Right ventricle myocardium inferior (tissue), 1 donor: ENCODE measurements around the gene LAD1. TPM values are rescaled to one million over a fixed set of nuclear protein-coding genes. Genes with fewer than 3 reads are reported as not detected.

Source experiments
- ATAC-seq: fragments of 200-7000 bp; cut with Tn5 transposase; one replicate; pipeline ENCODE4 v1.9.1; 2020; ENCODE audit warnings: mild to moderate bottlenecking, moderate library complexity
- DNase-seq: peaks from one replicate; pipeline ENCODE4 v3.0.0; 2021; ENCODE audit errors: missing footprints
- intact Hi-C: fragments of 100-400 bp; cut with DNase I; formaldehyde crosslinking; loops from one replicate; pipeline ENCODE4 v1.11.0; 2022
- long read RNA-seq: library from polyadenylated mRNA; unstranded; transcript quantifications from one replicate; pipeline ENCODE4 v2.0.0, GENCODE V29; 2021
- total RNA-seq: library from RNA; stranded (reverse); fragmentation: NEBNext Ultra II Directional; extraction: Animal tissue kit (Norgen Biotek cat#: 25700); gene quantifications from one replicate; pipeline ENCODE4 v1.2.1, GENCODE V29; 2021
- donor health status: DM: no; HTN: yes; CAD: no; lungs with severe emphysema.

The LAD1 gene, protein sequence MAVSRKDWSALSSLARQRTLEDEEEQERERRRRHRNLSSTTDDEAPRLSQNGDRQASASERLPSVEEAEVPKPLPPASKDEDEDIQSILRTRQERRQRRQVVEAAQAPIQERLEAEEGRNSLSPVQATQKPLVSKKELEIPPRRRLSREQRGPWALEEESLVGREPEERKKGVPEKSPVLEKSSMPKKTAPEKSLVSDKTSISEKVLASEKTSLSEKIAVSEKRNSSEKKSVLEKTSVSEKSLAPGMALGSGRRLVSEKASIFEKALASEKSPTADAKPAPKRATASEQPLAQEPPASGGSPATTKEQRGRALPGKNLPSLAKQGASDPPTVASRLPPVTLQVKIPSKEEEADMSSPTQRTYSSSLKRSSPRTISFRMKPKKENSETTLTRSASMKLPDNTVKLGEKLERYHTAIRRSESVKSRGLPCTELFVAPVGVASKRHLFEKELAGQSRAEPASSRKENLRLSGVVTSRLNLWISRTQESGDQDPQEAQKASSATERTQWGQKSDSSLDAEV
- total RNA-seq = 2.4 TPM
- long read RNA-seq, partial matches to known transcripts = 0 of 1 reads
- long read RNA-seq, other reads (novel, unspliced or antisense) = 1 of 1 reads

DNA sequence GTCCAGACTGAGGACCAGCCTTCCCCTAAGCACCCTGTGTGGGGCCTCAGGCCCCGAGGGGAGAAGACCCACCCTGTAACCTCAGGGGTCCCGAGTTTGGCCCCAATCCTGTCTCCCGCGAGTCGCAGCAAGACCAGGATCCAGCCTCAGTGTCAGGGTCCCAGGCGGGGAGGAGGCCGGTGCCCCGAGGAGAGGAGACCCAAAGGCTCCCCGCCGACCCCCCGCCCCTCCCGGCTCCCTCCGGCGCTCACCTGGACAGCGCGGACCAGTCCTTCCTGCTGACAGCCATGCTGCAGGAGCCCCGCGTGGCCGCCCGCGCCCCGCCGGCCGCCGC, at the start of gene LAD1:
TSS of gene LAD1 (minus strand) at position 307 of the 334 bp plus-strand sequence. CDS start at position 289, 18 bp downstream.
- intact Hi-C loops = no loop called here
- DNase-seq (no peak), ATAC-seq (no peak)

DNA sequence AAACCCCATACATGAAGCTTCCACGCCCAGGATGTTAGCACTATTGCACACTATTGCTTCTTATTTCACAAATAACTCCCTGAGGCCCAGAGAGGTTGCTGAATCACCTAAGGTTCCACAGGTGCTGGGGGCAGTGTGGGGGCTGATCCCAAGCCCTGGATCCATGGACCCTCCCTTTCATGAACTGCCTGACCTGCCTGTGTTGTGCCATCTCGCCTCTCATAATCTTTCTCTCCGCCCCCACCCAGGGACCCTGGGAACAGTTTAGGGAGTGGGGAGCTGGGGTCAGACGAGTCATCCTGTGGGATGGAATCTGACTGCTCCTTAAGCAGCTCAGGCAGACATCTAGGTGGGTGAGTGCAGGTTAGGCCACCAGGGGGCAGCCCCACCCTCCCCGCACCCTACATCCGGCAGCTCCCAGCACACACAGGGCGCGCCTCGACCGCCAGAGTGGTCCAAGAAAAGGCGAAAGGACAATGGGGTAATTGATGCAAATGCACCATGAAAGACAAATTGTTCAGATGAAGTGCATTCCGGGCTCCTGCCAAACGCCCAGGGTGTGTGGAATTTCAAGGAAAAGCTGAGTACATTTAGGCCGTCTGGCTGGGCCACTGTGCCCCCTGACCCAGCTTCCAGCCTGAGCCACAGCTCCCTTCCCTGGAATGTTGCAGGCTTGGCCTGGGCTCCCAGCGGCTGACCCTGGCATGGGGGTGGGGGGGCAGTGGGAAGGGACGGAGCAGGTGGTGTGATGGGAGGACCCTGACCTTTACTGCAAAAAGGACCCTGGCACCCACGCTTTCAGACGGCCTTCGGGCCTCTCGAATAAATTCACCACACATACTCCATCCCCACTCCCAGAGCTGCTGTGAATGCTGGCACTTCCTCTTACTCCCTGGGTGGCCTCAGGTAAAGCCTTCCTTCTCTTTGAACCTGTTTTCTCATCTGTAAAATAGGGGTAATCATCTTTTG, 49.1 kb upstream of the LAD1 start:
- DNase-seq (peak; percentile 86), ATAC-seq (peak; percentile 91)
- intact Hi-C loops = loop anchor here (1.0 to 2.0 kb wide), 3 partner anchors 21 to 65 kb away; partner anchors contain the start of gene PHLDA3

DNA sequence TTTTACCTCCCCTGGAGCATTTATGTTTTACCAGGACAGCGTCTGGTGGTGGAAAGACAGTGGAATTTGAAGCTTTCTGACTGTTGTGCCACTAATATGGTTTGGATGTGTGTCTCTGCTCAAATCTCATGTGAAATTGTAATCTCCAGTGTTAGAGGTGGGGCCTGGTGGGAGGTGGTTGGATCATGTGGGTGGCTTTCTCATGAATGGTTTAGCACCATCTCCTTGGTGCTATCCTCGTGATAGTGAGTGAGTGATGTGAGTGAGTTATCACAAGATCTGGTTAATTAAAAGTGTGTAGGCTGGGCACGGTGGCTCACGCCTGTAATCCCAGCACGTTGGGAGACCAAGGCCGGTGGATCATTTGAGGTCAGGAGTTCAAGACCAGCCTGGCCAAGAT, 46.2 kb upstream of the LAD1 start:
- DNase-seq (no peak), ATAC-seq (no peak)
- intact Hi-C loops = no loop called here

DNA sequence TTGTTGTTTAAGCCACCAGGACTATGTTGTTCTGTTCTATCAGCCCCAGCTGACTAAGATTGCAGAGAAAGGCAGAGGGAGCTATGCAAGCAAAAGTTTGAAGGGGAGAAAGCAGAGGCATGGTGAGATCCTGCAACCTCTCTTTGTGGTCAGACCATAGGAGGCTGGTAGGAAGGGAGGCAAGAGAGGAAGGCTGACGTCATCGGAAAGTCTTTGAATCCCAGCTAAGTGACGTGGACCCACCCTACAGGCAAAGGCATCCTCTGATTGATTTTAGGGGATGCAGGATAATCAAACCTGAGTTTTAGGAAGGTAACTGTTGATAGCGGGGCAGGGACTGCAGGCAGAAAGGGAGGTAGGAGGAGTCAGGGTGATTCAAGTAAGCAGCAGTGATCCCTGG, 45.7 kb upstream of the LAD1 start:
- ATAC-seq (no peak), DNase-seq (no peak)
- intact Hi-C loops = no loop called here

DNA sequence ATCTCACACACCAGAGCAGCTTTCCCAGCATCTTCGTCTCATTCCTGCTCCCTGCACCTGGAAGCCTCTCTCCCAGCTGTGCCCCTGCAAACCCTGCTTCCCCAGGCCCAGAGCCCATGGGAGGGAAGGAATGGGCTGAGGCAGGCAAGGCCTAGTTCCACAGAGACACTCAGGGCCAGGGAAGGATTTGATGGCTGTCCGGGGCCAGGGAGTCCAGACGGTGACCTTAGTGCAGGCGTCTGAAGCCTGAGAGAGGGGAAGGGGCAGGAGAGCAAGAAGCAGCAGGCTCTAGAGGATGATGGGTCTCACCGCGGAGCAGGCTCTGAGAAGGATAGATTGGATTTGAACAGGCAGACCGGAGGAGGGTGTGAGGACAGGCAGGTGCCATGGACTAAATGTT, 44.6 kb upstream of the LAD1 start:
- intact Hi-C loops = no loop called here
- DNase-seq (no peak), ATAC-seq (no peak)

DNA sequence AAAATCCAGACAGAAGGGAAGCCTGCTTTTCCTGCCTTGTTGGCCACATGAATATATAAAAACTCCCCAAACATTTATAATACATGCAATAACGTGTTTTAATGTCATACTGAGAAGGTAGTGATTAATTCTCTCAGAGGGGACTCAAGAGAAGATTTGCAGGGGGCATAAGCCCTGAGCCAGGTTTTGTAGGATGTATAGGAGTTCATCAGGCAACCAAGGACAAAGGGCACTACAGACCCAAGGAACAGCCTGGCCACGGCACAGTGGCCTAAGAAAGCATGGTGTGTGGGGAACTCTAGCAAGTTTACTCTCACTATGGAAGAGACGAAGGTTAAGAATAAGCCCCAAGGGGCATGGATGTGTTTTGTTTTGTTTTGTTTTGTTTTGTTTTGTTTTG, 37.8 kb upstream of the LAD1 start:
- ATAC-seq = no peak
- DNase-seq = no peak
- intact Hi-C loops = no loop called here

DNA sequence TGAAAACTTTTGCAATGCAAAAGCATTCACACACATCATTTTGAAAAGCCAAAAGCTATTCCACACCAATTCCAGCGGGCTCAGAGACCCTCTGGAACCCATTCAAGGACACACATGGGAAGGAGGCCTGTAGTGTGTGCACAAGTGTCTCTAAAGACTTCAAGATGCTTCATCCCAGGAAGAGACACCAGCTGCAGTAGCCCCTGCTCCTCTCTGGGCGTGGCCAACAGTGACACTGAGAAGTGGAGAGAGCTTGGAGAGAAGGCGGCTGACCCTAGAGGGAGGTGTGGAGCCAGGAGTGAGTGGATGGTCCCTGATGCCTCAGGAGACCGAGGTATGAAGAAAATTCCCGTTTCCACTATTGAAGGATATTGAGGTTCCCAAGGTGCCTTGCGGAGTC, 37.3 kb upstream of the LAD1 start:
- DNase-seq = no peak
- intact Hi-C loops = no loop called here
- no peak for ATAC-seq

DNA sequence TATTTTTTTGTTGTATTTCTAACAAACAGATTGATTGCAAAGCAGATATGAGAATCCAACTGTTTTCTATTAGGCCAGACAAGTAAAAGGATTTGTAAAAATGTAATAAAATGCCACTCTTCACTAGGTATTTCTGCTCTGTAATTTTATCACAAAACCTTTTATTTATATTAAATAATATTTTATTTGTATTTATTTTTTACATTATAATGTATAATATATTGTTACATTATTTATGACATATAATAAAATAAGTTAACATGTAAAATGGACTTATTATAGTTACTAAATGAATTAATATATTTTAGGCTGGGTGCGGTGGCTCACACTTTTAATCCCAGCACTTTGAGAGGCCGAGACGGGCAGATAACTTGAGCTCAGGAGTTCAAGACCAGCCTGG, 35.1 kb upstream of the LAD1 start:
- DNase-seq (no peak), ATAC-seq (no peak)
- intact Hi-C loops = loop anchor here (2.0 kb wide), 1 partner anchor 49 kb away; no protein-coding TSS in a partner anchor

DNA sequence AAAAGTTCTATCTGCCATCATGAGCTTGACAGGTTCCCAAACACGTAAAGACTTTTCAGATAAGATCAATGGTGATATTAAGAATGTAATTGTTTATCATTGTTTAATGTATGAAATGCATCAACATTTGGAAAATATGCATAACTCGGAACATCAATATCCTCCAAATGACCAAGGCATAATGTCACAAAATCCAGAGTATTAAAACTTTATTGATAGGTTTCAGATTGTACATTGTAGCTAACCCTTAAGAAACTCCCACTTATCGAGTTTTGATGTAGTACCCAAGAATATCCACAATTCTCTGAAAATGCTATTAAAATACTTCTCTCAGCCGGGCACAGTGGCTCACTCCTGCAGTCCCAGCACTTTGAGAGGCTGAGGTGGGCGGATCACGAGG, 34.5 kb upstream of the LAD1 start:
- intact Hi-C loops = loop anchor here (2.0 kb wide), 1 partner anchor 49 kb away; no protein-coding TSS in a partner anchor
- ATAC-seq (no peak), DNase-seq (no peak)

DNA sequence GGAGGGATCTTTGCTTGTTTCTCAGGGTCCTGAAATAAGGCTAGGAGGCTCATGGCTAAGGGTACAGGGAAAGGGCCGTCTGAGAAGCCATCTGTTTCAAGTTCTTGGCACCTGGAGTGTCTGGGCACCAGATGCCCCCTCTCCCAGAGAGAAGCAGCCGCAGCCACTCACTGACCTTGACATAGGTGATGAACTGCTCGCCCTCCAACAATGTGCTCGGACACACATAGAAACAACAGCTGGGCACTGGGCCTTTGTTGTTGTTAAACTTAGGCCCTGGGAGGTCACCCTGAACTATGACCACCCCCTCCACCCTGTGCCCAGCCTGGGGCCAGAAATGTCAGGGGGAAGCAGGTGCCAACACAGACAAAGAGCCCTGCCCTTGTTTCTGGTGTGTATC, 31.7 kb upstream of the LAD1 start:
- peak; percentile 24 for ATAC-seq
- DNase-seq = no peak
- intact Hi-C loops = no loop called here

DNA sequence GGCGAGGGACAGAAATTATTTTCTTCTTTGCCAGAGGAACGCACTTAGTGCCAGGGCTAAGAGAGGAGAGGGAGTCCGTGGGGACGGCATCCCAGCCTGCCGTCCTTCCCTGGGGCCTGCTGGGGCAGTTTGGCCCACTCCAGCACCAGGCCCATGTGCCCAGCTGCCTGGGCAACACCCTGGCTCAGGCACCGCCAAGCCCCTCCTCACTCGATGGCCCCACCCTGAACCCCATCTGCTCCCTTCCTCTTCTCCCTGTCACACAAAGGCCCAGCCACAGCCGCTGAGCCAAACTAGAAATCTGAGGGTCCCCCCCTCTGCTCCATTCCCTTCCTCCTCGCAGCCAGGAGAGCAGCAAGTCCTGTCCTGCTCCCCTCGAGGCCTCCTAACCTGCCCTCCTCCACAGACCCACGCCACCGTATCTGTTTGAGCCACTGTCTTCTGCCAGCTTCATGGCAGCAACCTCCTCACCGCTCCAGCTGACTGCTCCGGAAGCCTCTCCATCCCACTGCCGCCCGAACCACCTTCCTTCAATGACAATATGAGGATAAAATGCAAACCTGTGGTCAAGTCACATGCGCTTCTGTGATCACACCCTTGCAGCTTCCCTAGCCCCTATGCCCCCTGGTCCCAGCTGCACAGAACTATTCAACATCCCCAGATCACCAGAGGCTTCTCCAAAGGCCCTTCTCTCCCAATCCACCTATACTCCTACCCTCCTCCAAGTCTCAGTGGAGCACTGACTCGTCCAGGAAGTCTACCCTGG, 30.8 kb upstream of the LAD1 start:
- no peak for DNase-seq
- no peak for ATAC-seq
- intact Hi-C loops = no loop called here

DNA sequence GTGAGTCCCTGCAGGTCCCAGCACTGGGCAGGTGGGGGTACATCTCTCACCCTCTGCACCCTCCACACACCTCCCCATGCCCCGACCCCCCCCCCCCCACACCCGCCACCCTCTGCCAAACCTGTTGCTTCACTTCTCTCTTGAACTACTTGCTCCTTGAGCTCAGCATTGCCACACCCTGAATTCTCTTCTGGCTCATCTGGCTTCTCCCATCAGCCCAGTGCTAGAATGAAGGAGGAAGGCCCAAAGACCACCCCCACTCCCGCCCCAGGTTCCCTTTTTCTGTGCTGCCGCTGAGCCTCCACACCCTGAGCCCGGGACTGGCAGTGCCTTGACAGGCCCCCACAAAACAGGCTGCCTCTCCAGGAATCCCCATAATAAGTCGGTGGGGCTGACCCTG, 28.8 kb upstream of the LAD1 start:
- ATAC-seq (no peak), DNase-seq (no peak)
- intact Hi-C loops = no loop called here

DNA sequence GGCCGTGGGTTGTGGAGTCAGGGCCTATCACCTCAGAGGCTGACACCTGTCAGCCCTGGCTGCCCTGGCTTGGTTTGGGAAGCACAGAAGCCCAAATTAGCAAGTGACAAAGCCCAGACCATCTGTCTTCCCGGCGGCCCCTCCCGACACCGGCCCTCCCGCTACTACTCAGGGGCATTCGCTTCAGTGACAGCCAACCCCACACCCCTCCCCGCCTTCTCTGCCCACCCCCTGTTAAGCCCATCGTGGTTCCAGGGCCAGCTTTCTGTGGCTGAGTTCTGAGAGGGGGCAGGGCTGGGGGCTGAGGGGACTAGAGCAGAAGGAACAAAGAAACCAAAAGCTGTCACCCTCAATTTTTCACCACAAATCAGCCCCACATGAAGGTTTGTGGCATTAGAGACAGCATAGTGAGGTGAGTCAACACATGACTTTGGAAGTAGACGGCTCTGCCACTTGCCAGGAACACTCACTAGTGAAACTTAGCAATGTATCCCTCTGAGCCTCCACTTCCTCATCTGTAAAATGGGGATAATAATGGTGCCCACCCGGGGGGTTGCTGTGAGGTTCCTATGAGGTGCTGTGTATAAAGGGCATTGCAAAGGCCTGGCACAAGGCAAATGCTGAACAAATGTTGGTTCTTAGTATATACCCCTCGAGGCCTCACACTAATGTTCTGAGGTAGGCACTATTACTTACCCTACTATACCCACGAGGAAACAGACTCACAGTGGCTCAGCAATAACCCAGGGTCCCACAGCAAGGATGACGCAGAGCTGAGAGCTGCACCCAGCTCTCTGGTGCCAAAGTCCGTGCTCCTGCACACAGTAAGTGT, 27.6 kb upstream of the LAD1 start:
- DNase-seq (no peak), ATAC-seq (peak; percentile 71)
- intact Hi-C loops = no loop called here

DNA sequence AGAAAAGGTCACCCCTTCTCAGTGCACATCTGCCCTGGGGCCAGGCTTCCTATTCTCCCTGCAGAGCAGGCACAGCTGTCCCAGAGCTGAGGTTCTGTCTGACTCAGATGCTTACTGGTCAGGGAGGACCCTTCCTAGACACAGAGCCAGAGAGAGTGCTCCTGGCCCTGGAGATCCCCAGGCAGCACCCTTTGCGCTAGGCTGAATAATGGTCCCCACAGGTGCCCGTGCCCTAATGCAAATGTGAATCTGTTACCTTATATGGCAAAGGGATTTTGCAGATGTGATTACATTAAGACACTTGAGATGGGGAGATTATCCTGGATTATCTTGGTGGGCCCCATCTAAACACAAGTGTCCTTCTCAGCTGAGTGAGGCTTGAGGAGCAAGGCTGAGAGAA, 25.0 kb upstream of the LAD1 start:
- ATAC-seq (no peak), DNase-seq (no peak)
- intact Hi-C loops = no loop called here

DNA sequence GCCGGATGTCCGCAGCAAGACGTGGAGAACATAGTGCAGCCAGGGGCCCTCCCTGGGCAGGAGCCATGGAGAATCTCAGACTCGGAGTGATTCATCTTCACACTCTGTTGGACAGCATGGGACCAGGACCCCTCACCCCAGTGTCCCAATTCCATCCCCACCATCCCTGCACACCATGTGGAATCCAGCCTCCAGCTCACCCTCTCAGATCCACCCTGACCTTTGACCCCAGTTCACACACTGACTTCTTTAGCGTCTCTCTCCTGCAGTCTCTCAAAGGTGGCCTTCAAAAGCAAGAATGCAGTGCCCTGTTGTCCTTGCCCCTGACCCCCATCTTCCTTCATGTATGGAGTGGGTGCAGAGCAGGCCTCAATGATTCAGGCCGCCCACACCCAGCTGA, 24.5 kb upstream of the LAD1 start:
- intact Hi-C loops = no loop called here
- DNase-seq = no peak
- no peak for ATAC-seq

DNA sequence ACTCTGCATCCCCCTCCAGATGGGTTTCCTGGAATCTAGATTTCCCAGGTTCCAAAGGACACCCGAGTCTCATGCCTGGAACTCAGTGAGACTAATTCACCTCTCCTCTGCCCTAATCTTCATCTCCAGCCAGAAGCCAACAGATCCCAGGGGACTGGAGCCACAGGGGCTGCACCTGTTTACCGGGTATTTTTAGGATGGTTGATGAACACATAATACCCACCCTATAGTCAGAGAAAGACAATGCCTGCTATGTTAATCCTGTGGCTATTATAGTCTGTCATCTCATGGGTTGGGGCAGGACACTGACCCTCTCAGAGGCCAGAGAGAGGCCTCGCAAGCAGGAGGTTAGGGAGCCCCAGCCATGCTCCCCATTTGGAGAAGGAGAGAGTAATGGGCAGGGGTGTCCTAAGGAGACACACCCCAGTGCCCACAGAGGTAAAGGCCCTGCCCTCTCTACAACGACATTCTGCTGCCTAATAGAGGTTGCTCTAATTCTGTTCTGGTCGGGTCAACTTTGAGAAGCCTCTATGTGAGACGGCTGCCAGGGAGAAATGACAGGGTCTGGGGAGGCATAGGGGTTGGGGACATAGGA, 23.4 kb upstream of the LAD1 start:
- intact Hi-C loops = no loop called here
- DNase-seq = no peak
- ATAC-seq = no peak

DNA sequence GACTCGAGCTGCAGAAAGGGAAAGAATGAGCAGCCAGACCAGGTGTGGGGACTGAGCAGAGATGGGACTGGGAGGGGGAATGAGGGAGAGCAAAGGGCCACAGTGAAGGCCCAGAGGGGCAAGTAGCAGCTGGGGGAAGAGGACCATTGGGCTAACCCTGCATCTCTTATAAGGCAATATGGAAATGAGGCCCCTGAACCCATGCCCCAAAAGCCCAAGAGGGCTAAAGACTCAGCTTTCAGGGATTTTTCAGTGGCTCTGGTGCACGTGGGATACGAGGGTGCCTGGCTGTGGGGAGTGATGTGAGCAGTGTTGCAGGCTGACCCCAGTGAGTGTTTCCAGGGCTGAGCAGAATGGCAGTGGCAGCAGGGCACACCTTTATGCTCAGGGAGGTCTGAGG, 22.9 kb upstream of the LAD1 start:
- DNase-seq (no peak), ATAC-seq (no peak)
- intact Hi-C loops = no loop called here

DNA sequence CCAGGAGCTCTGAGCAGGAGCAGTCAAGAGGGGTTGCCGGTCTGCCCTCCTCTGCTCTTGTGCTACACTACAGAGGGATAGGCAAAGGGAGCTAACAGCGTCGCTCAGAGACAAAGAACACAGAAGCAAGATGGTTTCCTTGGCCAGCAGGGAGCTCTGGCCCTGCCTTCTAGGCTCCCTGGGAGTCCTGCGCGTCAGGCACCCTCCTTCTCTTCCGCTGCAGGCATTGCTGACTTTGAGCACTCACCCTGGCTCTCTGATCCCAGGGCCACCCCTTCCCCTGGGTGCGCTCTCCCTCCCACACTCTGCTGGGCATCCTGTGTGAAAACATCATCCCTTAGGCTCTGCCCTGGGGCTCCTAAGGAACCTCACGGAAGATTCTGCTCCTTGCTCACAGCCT, 21.9 kb upstream of the LAD1 start:
- ATAC-seq (no peak), DNase-seq (no peak)
- intact Hi-C loops = no loop called here
